Muscle of leg (tissue), 11 donors: ENCODE measurements around the gene CIAO3. TPM values are rescaled to one million over a fixed set of nuclear protein-coding genes. Genes with fewer than 3 reads are reported as not detected.

Source experiments
- DNase-seq: peaks from one replicate; pipeline ENCODE4 v3.0.0; 2013
- H3K27ac ChIP-seq: one replicate; pipeline ENCODE4 v1.5.1; 2013; ENCODE audit warnings: mild to moderate bottlenecking, low read length, control low read depth
- H3K27me3 ChIP-seq: one replicate; pipeline ENCODE4 v1.6.1; 2013; ENCODE audit warnings: low read length; ENCODE audit not compliant: control insufficient read depth, insufficient read depth
- H3K36me3 ChIP-seq: one replicate; pipeline ENCODE4 v1.6.1; 2013; ENCODE audit warnings: low read length; ENCODE audit not compliant: control insufficient read depth, insufficient read depth
- H3K4me1 ChIP-seq: one replicate; pipeline ENCODE4 v1.6.1; 2013; ENCODE audit warnings: low read length; ENCODE audit not compliant: control insufficient read depth, insufficient read depth
- H3K4me3 ChIP-seq: one replicate; pipeline ENCODE4 v1.5.1; 2013; ENCODE audit warnings: low read length, control low read depth
- H3K9me3 ChIP-seq: replicated peaks from 2 replicates; pipeline ENCODE4 v1.6.1; 2013; ENCODE audit warnings: low read depth, low read length; ENCODE audit not compliant: control insufficient read depth
- WGBS: methylation state at CpG from one replicate; pipeline ENCODE4 v1.1.5; 2013; ENCODE audit warnings: missing lambda C conversion rate; ENCODE audit not compliant: insufficient coverage; 5-methylcytosine and 5-hydroxymethylcytosine counted together
- polyA plus RNA-seq, 8 donors: library from polyadenylated mRNA; unstranded; fragments of 120-200 nt; gene quantifications; one replicate each; pipeline versions ENCODE4 v1.2.1 to v1.2.3, GENCODE V29; 2013; ENCODE audit warnings: inconsistent platforms in 1 of 8, low replicate concordance in 1 of 8; ENCODE audit not compliant: insufficient read length in 8 of 8, insufficient read depth in 1 of 8
- total RNA-seq: library from RNA; stranded (reverse); fragments of 120-200 nt; gene quantifications from one replicate; pipeline ENCODE4 v1.2.4, GENCODE V29; 2013

CIAO3 gene
- total and polyA plus RNA-seq, 9 donors, result 14.3 to 19.6 (median 17.9) TPM

DNA sequence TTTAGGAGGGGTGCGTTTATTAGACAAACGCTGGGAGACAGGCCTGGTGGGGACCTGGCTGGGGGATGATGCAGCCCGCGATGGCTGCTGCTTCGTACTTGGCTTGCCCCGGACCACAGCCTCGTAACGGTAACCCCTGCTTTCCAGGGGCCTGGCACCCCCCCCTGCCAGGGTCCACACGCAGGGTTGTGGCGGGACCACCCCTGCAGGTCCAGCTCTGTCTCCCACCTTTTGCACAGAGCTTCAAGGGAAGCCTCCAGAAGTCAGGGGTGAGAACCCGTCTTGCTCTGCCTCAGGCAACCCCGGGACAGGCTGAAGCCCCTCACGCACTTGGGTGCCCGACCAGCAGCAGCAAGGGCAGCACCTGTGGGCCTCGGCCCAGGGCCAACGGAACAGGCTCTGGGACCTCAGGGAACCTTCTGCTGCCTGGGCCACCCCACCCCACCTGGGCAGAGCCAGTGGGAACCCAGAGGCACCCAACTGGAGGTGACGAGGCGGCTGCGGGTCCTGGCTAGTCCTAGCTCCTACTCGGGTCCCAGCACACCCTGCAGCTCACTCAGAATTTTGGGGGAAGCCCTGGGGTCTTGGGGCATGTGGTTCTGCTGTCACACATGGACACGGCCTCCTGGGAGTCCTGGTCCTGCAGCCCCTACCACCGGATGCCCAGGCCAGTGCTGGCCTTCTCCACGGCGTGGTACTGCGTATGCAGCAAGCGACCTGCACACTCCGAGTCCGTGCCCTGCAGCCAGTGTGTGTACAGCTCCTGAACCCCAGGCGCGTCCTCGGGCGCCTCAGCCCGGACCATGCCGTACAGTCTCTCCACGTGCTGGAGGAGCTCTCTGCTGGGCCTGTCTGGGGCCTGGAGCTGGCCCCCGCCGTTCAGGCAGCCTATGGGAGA lies 10.8 kb downstream of the CIAO3 start:
- peak; percentile 9 for DNase-seq
- 83% methylated on average over 35 of the region's 37 CpGs for WGBS
- H3K27ac ChIP-seq, result no peak overlapping the region
- peaks cover 40% of the 10 kb centered on the region for H3K27me3 ChIP-seq
- peaks cover 47% of the 10 kb centered on the region for H3K36me3 ChIP-seq
- H3K4me3 ChIP-seq, result no peak overlapping the region
- H3K9me3 ChIP-seq, result no peaks in the 10 kb centered on the region
- peaks cover 18% of the 10 kb centered on the region for H3K4me1 ChIP-seq

DNA sequence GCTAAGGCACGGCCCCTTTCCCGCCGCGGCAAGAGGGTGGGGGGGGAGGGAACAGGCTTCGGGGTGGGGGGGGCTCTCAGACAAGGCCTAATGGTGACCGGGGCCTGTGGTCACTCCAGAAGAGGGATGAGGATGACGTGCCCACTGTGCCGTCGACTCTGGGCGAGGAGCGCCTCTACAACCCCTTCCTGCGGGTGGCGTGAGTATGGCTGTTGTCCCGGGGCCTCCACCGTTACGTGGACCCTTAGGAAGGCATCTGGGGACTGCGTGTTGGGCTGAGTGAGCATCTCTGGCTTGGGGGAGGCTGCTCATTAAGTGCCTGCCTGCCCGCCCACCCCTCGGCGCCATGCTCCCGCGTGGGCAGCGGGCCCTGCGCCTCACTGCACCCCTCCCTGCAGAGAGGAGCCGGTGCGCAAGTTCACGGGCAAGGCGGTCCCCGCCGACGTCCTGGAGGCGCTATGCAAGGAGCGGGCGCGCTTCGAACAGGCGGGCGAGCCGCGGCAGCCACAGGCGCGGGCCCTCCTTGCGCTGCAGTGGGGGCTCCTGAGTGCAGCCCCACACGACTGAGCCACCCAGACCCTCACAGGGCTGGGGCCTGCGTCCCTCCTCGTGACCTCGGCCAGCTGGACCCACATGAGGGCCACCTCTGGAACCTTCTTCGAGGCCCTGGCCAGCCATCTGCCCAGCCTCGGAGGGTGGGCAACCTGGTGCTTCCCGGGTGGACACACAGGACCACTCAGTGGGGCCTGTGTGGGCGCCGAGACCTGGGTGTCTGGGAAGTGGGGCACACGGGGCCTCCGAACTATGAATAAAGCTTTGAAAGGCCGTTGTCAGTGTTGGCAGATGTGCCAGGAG lies 11.7 kb downstream of the CIAO3 start:
- DNase-seq, result peak; percentile 13
- Histone ChIP-seq H3K27ac (no peak overlapping the region), H3K27me3 (peaks cover 40% of the 10 kb centered on the region), H3K36me3 (peaks cover 39% of the 10 kb centered on the region), H3K4me1 (peaks cover 18% of the 10 kb centered on the region), H3K4me3 (no peak overlapping the region), H3K9me3 (no peaks in the 10 kb centered on the region)
- WGBS, result 59% methylated on average over 46 of the region's 55 CpGs

GRCh38 chr16:728131-728889 lies 12.5 kb downstream of the CIAO3 start:
- peaks cover 31% of the 10 kb centered on the region for H3K36me3 ChIP-seq
- H3K4me1 ChIP-seq, result peaks cover 18% of the 10 kb centered on the region
- under 1% methylated on average over 78 of the region's 80 CpGs for WGBS
- peak; percentile 64 for DNase-seq
- H3K9me3 ChIP-seq, result no peaks in the 10 kb centered on the region
- no peak overlapping the region for H3K4me3 ChIP-seq
- H3K27ac ChIP-seq, result no peak overlapping the region
- peaks cover 40% of the 10 kb centered on the region for H3K27me3 ChIP-seq

- Histone ChIP-seq H3K36me3 (peaks cover 23% of the 10 kb centered on the region), H3K4me3 (peak overlapping the region; percentile 25), H3K27me3 (peaks cover 40% of the 10 kb centered on the region), H3K4me1 (peaks cover 18% of the 10 kb centered on the region), H3K27ac (no peak overlapping the region), H3K9me3 (no peaks in the 10 kb centered on the region)
- no peak for DNase-seq
- under 1% methylated on average over 61 of the region's 61 CpGs for WGBS
Measured at GRCh38 chr16:727291-727977, 13.4 kb downstream of the CIAO3 start.

- H3K27me3 ChIP-seq, result peaks cover 40% of the 10 kb centered on the region
- H3K9me3 ChIP-seq, result no peaks in the 10 kb centered on the region
- no peak for DNase-seq
- H3K36me3 ChIP-seq, result peaks cover 16% of the 10 kb centered on the region
- H3K4me3 ChIP-seq, result peak within 1 kb of the TSS; percentile 25
- H3K27ac ChIP-seq, result no peak within 1 kb of the TSS
- peaks cover 24% of the 10 kb centered on the region for H3K4me1 ChIP-seq
- under 1% methylated on average over 66 of the region's 88 CpGs for WGBS
Measured at GRCh38 chr16:726438-727290, 14.1 kb downstream of the CIAO3 start, which contains the start of the genes CCDC78 and HAGHL. Gene CCDC78 (minus strand): TSS chr16:726443. CDS start chr16:726367, 76 bp downstream. Gene HAGHL (plus strand): TSS chr16:727106. CDS start chr16:727510, 404 bp downstream.

DNA sequence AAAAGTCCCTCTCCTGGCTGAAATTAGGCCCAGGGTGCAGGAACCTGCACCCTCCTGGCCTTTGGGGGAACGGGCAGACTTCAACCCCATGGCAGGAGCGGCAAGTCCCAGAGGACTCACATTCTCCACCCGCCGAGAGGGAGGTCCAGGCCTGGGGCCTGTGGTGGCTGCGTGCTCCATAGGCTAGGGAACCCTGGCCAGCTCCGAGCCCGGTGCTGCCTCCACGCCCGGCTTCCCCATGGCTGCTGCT lies 14.7 kb downstream of the CIAO3 start:
- Histone ChIP-seq H3K27ac (no peak overlapping the region), H3K36me3 (peaks cover 11% of the 10 kb centered on the region)
- 16% methylated on average over 9 of the region's 9 CpGs for WGBS

GRCh38 chr16:725463-726187 lies 15.2 kb downstream of the CIAO3 start:
- Histone ChIP-seq H3K36me3 (peaks cover 7% of the 10 kb centered on the region), H3K4me1 (peaks cover 28% of the 10 kb centered on the region), H3K27me3 (peaks cover 40% of the 10 kb centered on the region), H3K27ac (no peak overlapping the region), H3K4me3 (no peak overlapping the region), H3K9me3 (no peaks in the 10 kb centered on the region)
- WGBS, result 75% methylated on average over 20 of the region's 23 CpGs
- no peak for DNase-seq

More for the DNA sequence above, 14.7 kb downstream of the CIAO3 start:
- H3K9me3 ChIP-seq, result no peaks in the 10 kb centered on the region
- peaks cover 27% of the 10 kb centered on the region for H3K4me1 ChIP-seq
- H3K27me3 ChIP-seq, result peaks cover 40% of the 10 kb centered on the region
- H3K4me3 ChIP-seq, result no peak overlapping the region
- no peak for DNase-seq

DNA sequence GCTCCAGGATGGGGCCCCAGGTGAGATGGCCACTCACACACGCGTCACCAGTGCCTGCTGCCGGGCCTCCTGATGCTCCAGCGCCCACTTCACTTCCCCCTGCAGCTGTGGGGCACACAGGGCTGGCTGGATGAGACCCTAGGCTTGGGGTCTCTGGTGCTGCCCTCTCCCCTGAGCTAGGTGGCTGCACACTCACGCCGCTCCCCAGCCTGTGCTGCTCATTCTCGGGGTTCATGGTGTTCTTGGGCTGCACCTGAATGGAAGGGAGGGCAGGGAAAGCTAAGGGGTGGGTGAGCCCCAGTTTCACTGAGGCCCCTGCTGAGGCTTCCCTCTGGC lies 15.8 kb downstream of the CIAO3 start:
- WGBS, result 81% methylated on average over 5 of the region's 7 CpGs
- no peaks in the 10 kb centered on the region for H3K9me3 ChIP-seq
- peaks cover under 1% of the 10 kb centered on the region for H3K36me3 ChIP-seq
- DNase-seq, result no peak
- no peak overlapping the region for H3K4me3 ChIP-seq
- H3K4me1 ChIP-seq, result peaks cover 34% of the 10 kb centered on the region
- H3K27me3 ChIP-seq, result peaks cover 40% of the 10 kb centered on the region
- H3K27ac ChIP-seq, result no peak overlapping the region
